Measurements from ENCODE around the gene RAE1.

- TF ChIP-seq EZH2 (optimal IDR thresholded peaks at IDR 0.05; ENCODE audit: low read depth, low read length) (no peak), EZH2phosphoT487 (IDR thresholded peaks at IDR 0.05; ENCODE audit: low read length) (no peak)
- TF ChIP-seq, protein P1, sequence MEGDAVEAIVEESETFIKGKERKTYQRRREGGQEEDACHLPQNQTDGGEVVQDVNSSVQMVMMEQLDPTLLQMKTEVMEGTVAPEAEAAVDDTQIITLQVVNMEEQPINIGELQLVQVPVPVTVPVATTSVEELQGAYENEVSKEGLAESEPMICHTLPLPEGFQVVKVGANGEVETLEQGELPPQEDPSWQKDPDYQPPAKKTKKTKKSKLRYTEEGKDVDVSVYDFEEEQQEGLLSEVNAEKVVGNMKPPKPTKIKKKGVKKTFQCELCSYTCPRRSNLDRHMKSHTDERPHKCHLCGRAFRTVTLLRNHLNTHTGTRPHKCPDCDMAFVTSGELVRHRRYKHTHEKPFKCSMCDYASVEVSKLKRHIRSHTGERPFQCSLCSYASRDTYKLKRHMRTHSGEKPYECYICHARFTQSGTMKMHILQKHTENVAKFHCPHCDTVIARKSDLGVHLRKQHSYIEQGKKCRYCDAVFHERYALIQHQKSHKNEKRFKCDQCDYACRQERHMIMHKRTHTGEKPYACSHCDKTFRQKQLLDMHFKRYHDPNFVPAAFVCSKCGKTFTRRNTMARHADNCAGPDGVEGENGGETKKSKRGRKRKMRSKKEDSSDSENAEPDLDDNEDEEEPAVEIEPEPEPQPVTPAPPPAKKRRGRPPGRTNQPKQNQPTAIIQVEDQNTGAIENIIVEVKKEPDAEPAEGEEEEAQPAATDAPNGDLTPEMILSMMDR (IDR thresholded peaks at IDR 0.05; ENCODE audit: low read length) = no peak
These were observed 3.7 kb upstream of the RAE1 start for GRCh38 chr20:57347393-57347792.

Measured in MM.1S (cell line).